ENCODE results near the gene ELP1.
"Not testable (repeated sequence)": the region's sequence is repeated elsewhere in the genome, so short reads cannot be mapped to it uniquely, and the experiment has no call there.

Gene ELP1

GRCh38 chr9:108854094-108854493, 79.8 kb downstream of the ELP1 start:
- DNase-seq (ENCODE audit: low read depth) = peak; percentile 23

GRCh38 chr9:108852079-108852478, 81.8 kb downstream of the ELP1 start:
- DNase-seq (ENCODE audit: low read depth) = no peak

GRCh38 chr9:108851138-108851537, 82.8 kb downstream of the ELP1 start:
- no peak for DNase-seq (ENCODE audit: low read depth)

GRCh38 chr9:108850293-108850897, 83.5 kb downstream of the ELP1 start:
- DNase-seq (ENCODE audit: low read depth) = peak; percentile 44

- DNase-seq (ENCODE audit: low read depth) = not testable (repeated sequence)
Observed at GRCh38 chr9:108848296-108848695, 85.6 kb downstream of the ELP1 start.

GRCh38 chr9:108845947-108846346, 88.0 kb downstream of the ELP1 start:
- DNase-seq (ENCODE audit: low read depth) = no peak

GRCh38 chr9:108845507-108845906, 88.4 kb downstream of the ELP1 start:
- no peak for DNase-seq (ENCODE audit: low read depth)

GRCh38 chr9:108844856-108845255, 89.1 kb downstream of the ELP1 start:
- no peak for DNase-seq (ENCODE audit: low read depth)

- DNase-seq (ENCODE audit: low read depth) = no peak
Observed at GRCh38 chr9:108844391-108844790, 89.5 kb downstream of the ELP1 start.

- no peak for DNase-seq (ENCODE audit: low read depth)
Observed at GRCh38 chr9:108842610-108843295, 91.2 kb downstream of the ELP1 start.

- DNase-seq (ENCODE audit: low read depth) = not testable (repeated sequence)
Observed at GRCh38 chr9:108839561-108839960, 94.4 kb downstream of the ELP1 start.

- DNase-seq (ENCODE audit: low read depth) = peak; percentile 87
Observed at GRCh38 chr9:108838017-108838416, 95.9 kb downstream of the ELP1 start.

GRCh38 chr9:108837530-108837929, 96.4 kb downstream of the ELP1 start:
- peak; percentile 76 for DNase-seq (ENCODE audit: low read depth)

GRCh38 chr9:108836781-108837180, 97.1 kb downstream of the ELP1 start:
- peak; percentile 70 for DNase-seq (ENCODE audit: low read depth)

- no peak for DNase-seq (ENCODE audit: low read depth)
Observed at GRCh38 chr9:108836319-108836718, 97.6 kb downstream of the ELP1 start.

- DNase-seq (ENCODE audit: low read depth) = peak; percentile 85
Observed at GRCh38 chr9:108835831-108836230, 98.1 kb downstream of the ELP1 start.

- DNase-seq (ENCODE audit: low read depth) = peak; percentile 78
Observed at GRCh38 chr9:108834959-108835665, 98.8 kb downstream of the ELP1 start.

- no peak for DNase-seq (ENCODE audit: low read depth)
Observed at GRCh38 chr9:108832179-108832500, 101.8 kb downstream of the ELP1 start.

GRCh38 chr9:108831496-108832178, 102.3 kb downstream of the ELP1 start:
- DNase-seq (ENCODE audit: low read depth) = peak; percentile 56

- DNase-seq (ENCODE audit: low read depth) = peak; percentile 59
Observed at GRCh38 chr9:108830272-108830671, 103.7 kb downstream of the ELP1 start.

GRCh38 chr9:108823829-108824228, 110.1 kb downstream of the ELP1 start:
- DNase-seq (ENCODE audit: low read depth) = no peak
